SK-N-MC (cell line): Measurements from ENCODE around the gene DISC1.

ENCODE experiments used
- FOXP2 ChIP-seq: optimal IDR thresholded peaks from 2 replicates; pipeline ENCODE3; 2011; ENCODE audit warnings: mild to moderate bottlenecking, moderate library complexity; ENCODE audit not compliant: insufficient read depth; ENCODE audit errors: extremely low read length, control extremely low read depth
- POLR2AphosphoS5 ChIP-seq: IDR thresholded peaks from 2 replicates; pipeline ENCODE4 v1.6.1; 2012; ENCODE audit warnings: mild to moderate bottlenecking, low read depth, low read length, borderline replicate concordance

GRCh38 chr1:231913493-231913892 is 286.9 kb downstream of the DISC1 start:
- TF ChIP-seq POLR2AphosphoS5 (no peak), FOXP2 (no peak)
